HG03095 (cell line): ENCODE results near the gene GFI1B.

Source experiments
- ATAC-seq: cut with Tn5 transposase; IDR thresholded peaks from one replicate; pipeline ENCODE4 v1.9.1; 2021; ENCODE audit warnings: moderate library complexity; ENCODE audit not compliant: unreplicated experiment

Gene GFI1B

GRCh38 chr9:132978451-132979131, at the start of gene GFI1B:
Gene GFI1B, plus strand, starts transcription at chr9:132978694. Its CDS starts 7,985 bp downstream, at chr9:132986679.
- no peak for ATAC-seq

- no peak for ATAC-seq
Measured at GRCh38 chr9:132931178-132931735, 47.2 kb upstream of the GFI1B start.

GRCh38 chr9:132935026-132935425, 43.5 kb upstream of the GFI1B start:
- no peak for ATAC-seq

DNA sequence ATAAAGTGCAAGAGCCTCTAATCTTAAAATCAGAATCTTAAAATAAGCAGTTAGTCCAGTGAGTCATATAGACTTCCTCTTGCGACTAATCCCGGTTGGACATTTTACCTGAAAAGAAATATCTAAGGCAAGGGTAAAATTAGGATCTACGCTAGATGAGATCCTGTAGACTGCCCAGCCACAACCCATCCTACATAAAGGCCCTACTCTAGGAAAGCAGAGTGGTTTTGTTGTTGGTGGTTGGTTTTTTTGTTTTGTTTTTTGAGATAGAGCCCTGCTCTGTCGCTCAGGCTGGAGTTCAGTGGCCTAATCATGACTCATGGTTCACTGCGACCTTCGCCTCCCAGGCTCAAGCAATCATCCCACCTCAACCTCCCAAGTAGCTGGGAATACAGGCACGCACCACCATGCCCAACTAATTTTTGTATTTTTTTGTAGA, 41.0 kb upstream of the GFI1B start:
- ATAC-seq: no peak

DNA sequence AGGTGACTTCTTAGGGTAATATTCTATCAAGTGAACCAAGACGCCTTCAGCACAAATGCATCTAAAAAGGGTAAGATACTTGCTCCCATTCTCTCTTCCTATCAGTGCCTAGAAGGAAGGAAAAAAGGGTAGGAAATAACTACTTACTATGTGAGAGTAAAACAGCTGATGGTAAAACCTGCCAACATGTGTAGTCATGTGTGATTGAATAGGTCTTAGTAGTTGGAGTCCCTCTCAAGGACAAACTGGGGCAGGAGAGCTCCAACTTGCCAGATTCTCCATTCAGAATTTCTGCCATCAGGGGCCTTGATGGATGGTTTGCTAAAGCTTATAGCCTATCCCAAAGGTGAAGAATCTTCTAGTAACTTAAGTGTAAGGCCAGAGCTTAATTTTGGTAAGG, 39.3 kb upstream of the GFI1B start:
- no peak for ATAC-seq

DNA sequence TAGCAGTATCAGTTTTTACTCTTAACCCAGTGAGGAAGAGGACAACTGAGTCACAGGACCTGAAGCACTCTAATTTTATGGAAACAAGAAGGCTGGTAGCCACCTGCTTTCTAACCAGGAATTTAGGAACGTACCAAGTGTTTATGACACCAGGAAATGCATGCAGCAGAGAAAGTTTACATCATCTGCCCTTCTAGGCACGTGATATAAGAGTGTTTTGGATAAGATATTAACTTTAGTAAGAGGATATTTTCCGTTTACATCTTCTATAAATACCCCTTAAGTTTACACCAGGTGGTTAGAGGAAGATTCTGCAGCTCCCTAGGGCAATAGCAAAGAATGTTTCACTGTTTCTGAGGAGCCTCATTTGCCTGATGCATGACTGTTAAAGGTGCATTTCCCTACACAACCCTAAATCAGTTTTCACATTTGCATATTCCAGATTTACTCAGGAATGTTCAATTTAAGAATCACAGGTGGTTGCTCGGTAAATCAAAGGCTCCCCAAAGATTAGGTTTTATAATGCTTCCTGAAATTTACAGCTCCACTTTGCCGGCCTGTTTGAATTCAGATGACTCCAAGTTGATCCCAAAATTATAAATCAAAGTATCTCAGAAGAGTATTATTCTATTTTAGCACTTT, 35.8 kb upstream of the GFI1B start:
- no peak for ATAC-seq

DNA sequence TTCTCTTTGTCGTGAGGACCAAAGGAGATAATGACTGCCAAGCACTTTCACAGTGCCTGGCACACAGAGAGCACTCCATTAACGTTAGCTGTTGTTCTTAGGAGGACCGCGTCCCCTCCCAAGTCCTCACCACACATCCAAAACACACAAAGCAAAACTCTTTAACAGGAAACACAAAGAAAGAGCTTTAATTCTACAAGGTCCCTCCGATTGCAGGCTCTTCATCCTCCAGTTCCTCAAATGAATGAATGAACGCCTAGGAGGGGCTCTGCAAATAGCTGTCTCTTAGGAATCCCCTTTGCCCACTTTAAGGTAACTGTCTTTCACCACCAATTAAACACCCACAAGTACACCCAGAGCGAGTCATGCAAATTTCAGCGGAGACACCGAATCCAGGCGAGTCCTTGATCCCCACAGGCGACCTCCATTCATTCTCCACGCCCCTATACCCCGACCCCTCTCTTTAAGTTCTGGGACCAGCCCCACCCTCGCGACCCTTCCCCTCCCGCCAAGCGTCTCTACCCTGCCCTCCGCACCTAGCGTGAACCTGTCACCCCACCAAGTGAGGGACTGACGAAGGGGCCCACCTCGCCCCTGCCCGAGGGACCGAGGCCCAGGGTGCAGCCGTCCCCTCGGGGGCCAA, 34.7 kb upstream of the GFI1B start:
- peak; percentile 17 for ATAC-seq

DNA sequence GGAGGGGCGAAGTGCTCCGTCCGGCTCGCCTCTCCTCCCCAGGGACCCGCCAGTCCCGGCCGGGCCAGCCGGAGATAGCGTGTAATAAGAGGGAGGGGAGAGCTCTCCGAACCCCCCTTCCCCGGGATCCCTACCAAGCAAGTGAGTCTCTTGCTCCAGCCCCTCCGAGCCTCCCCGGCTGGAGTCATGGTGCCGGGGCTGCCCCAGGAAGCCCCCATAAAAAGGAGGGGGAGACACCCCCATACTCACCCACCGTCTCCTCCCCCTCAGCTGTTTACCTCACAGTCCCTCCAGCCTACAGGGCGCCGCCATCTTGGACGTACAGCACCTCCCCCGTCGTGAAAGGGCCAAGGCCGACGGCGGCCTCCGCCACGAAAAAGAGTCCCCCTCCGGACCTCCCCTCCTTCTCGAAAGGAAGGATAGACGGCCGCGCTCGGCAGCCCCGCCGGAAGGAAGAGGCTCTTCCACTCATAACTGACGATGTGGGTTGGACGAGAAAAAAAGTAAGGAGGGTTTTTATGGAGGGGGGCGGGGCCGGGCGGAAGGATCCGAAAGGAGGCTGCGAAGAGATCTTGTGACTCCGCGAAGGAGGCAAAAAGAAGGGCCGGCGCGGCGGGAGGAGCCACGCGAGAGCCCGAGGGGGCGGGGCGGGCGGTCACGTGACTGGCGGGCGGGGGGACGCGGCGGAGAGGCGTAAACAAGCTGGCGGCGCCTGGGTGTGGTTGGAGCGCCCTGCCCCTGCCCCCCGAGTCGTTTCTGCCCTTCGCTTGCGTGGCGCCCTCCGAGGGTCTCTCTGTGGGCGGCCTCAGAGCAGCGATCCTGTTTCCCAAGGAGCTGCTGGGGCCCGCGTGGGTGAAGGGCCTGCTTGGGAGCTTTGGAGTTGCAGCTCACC, 34.0 kb upstream of the GFI1B start, which contains the start of gene TSC1:
TSC1 (minus strand) TSS at position 323 of the 892 bp plus-strand sequence. CDS start 15,744 bp downstream, outside the sequence.
- ATAC-seq: peak; percentile 53

- no peak for ATAC-seq
Measured at GRCh38 chr9:132945186-132946130, 33.0 kb upstream of the GFI1B start.

DNA sequence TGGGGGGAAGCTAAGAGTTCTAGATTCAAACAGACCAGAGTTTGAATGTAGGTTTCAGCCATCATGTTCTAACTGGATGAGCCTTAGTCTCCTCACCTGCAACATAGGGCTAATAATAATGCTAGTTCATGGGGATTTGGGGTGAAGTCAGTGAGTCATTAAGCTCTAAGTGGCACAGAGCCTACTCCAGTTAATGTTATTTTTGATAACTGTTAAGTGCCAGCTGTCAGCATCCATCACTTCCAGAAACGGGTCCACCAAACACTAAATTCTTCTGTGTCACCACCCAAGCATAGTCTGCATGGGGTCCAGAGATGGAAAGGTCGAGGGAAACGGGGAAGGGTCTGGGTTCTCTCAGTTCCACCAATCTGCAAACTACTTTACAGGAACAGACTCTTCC, 32.3 kb upstream of the GFI1B start:
- no peak for ATAC-seq

DNA sequence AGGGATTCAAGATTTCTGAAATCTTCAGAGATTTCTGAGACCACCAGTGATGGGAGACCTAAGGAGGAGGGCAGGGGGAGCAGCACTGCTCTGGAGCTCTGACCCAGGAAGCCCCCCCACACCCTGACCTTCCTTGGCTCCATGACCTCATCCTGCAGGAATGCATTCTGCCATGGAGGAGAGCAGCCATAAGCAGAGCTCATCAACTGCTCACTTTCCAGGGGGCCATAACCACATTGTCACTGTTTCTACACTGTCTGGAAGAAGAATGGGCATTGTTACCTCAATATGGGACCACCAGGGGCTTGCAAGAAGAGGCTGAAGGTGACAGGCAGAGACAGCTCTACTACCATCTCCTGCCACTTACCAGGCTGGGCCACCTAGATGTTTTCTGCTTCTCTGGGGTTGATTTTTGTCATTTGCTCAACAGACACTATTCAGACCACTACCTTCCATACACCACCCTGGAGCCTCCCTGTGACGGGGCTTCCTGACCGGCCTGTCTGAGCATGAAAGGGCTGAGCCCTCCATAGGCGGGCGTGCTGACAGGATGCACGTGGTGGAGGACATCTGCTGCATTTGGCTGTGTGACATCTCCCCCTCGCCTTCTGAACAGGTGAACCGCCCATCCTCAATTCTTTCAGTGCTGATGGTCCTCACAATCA, 31.7 kb upstream of the GFI1B start:
- no peak for ATAC-seq

DNA sequence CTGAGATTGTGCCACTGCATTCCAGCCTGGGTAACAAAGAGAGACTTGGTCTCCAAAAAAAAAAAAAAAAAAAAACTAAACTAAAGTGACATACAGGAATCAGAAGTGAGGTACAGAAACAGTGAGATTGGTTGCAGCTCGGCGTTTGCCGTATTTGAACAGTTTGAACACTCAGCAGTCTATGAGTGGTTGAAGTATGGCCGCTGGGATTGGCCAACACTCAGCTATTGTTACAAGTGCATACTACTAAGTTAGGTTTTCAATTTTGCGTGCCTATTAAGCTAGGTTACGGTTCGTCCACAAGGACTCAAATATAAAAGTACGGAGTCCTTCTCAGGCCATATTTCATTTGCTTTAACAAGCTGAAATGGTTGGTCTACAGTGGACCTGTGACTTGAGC, 30.7 kb upstream of the GFI1B start:
- ATAC-seq: no peak

GRCh38 chr9:132948482-132949050, 29.9 kb upstream of the GFI1B start:
- ATAC-seq: no peak

DNA sequence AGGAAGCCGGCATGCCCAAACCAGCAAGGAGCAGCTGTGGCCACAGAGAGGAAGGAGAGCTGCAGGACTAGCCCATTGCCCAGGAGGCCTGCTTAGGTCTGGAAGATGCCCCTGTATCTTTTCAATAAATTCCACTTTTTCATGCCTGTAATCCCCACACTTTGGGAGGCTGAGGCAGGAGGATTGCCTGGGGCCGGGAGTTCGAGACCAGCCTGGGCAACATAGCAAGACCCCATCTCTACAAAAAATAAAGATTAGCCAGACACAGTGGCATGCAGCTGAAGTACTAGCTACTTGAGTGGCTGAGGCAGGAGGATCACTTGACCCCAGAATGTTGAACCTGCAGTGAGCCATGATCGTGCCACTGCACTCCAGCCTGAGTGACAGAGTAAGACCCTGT, 28.8 kb upstream of the GFI1B start:
- ATAC-seq: no peak

GRCh38 chr9:132955123-132955522, 23.4 kb upstream of the GFI1B start:
- ATAC-seq: no peak

GRCh38 chr9:132955768-132956167, 22.7 kb upstream of the GFI1B start:
- no peak for ATAC-seq

DNA sequence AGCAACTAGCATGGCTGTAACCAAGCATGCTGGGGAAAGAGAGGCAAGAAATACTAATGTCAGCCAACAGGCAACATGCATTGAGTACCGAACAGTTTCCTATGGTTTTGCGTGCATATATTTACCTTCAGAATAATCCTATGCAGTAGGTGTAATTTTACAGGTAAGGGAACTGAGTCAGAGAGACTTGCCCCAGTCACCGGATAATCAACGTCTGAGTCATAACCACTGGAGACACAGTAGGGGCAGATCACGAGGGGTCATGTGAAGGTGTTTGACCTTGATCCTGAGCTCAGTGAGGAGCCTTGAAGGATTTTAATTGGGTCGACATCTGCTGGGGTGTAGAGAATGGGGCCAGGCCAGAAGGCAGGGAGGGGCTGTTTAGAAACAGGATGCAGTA, 20.7 kb upstream of the GFI1B start:
- ATAC-seq: no peak

DNA sequence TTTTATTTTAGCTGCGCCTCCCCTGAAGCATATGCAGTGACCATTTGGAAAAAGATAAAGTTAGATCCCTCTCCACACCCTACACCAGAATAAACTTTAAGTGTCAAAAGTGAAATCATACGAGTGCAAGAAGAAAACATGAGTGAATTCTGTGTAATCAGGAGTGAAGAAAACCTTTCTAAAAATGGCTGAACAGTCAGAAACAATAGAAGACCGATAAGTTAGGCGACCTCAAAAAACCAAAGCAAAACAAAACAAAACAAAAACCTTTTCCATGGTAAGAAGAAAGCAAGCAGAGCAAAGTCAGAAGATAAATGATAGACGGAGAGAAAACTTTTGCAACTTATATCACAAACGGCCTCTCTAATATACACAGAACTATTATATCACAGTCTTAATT, 17.5 kb upstream of the GFI1B start:
- no peak for ATAC-seq

GRCh38 chr9:132965478-132965877, 13.0 kb upstream of the GFI1B start:
- no peak for ATAC-seq
